SH-SY5Y (cell line): ENCODE measurements around the gene GMDS.

Experiments used
- GATA2 ChIP-seq: IDR thresholded peaks from 2 replicates; pipeline ENCODE4 v1.6.1; 2011; ENCODE audit warnings: mild to moderate bottlenecking, low read depth, low read length
- GATA3 ChIP-seq: IDR thresholded peaks from 2 replicates; pipeline ENCODE4 v1.6.1; 2011; ENCODE audit warnings: low read depth, mild to moderate bottlenecking, low read length, moderate library complexity

GMDS gene

GRCh38 chr6:2104524-2104880 is 140.9 kb downstream of the GMDS start:
- no peak for TF ChIP-seq GATA3
- TF ChIP-seq GATA2: no peak

- TF ChIP-seq GATA3: no peak
- no peak for TF ChIP-seq GATA2
These were observed 141.5 kb downstream of the GMDS start for GRCh38 chr6:2103765-2104523.

GRCh38 chr6:2102966-2103365 is 142.4 kb downstream of the GMDS start:
- TF ChIP-seq GATA3 (no peak), GATA2 (no peak)

- TF ChIP-seq GATA2 (no peak), GATA3 (no peak)
These were observed 143.0 kb downstream of the GMDS start for GRCh38 chr6:2102316-2102883.

GRCh38 chr6:2101213-2101612 is 144.2 kb downstream of the GMDS start:
- TF ChIP-seq GATA3 (no peak), GATA2 (no peak)

GRCh38 chr6:2099870-2100269 is 145.5 kb downstream of the GMDS start:
- no peak for TF ChIP-seq GATA3
- no peak for TF ChIP-seq GATA2

- TF ChIP-seq GATA3: no peak
- TF ChIP-seq GATA2: no peak
These were observed 147.9 kb downstream of the GMDS start for GRCh38 chr6:2097464-2097863.

GRCh38 chr6:2094642-2095041 is 150.8 kb downstream of the GMDS start:
- TF ChIP-seq GATA2: no peak
- no peak for TF ChIP-seq GATA3

GRCh38 chr6:2086326-2086965 is 159.0 kb downstream of the GMDS start:
- TF ChIP-seq GATA3 (no peak), GATA2 (no peak)

- TF ChIP-seq GATA2 (no peak), GATA3 (no peak)
These were observed 159.7 kb downstream of the GMDS start for GRCh38 chr6:2085657-2086056.

- TF ChIP-seq GATA3: no peak
- TF ChIP-seq GATA2: no peak
These were observed 164.0 kb downstream of the GMDS start for GRCh38 chr6:2081155-2082138.

GRCh38 chr6:2078888-2079287 is 166.5 kb downstream of the GMDS start:
- TF ChIP-seq GATA3: no peak

GRCh38 chr6:2077826-2078225 is 167.6 kb downstream of the GMDS start:
- TF ChIP-seq GATA2 (no peak), GATA3 (no peak)

- TF ChIP-seq GATA2 (no peak), GATA3 (no peak)
These were observed 171.9 kb downstream of the GMDS start for GRCh38 chr6:2073476-2073875.
